Measurements from ENCODE around the gene CXCL8.
"Not testable (repeated sequence)": the region's sequence is repeated elsewhere in the genome, so short reads cannot be mapped to it uniquely, and the experiment has no call there.

Gene CXCL8

GRCh38 chr4:73744203-73744602 is 3.8 kb downstream of the CXCL8 start:
- DNase-seq: no peak

GRCh38 chr4:73750730-73751129 is 10.4 kb downstream of the CXCL8 start:
- DNase-seq: no peak

- no peak for DNase-seq
These were observed 10.8 kb downstream of the CXCL8 start for GRCh38 chr4:73751166-73751565.

GRCh38 chr4:73751830-73752229 is 11.5 kb downstream of the CXCL8 start:
- DNase-seq: no peak

GRCh38 chr4:73752424-73752823 is 12.1 kb downstream of the CXCL8 start:
- no peak for DNase-seq

GRCh38 chr4:73753215-73753614 is 12.8 kb downstream of the CXCL8 start:
- DNase-seq: no peak

- no peak for DNase-seq
These were observed 14.6 kb downstream of the CXCL8 start for GRCh38 chr4:73754934-73755333.

- DNase-seq: no peak
These were observed 19.0 kb downstream of the CXCL8 start for GRCh38 chr4:73759357-73759756.

- DNase-seq: no peak
These were observed 21.5 kb downstream of the CXCL8 start for GRCh38 chr4:73761856-73762255.

- no peak for DNase-seq
These were observed 22.0 kb downstream of the CXCL8 start for GRCh38 chr4:73762409-73762808.

GRCh38 chr4:73763877-73764276 is 23.5 kb downstream of the CXCL8 start:
- no peak for DNase-seq

GRCh38 chr4:73764513-73764912 is 24.1 kb downstream of the CXCL8 start:
- DNase-seq: no peak

- no peak for DNase-seq
These were observed 24.9 kb downstream of the CXCL8 start for GRCh38 chr4:73765296-73765695.

GRCh38 chr4:73770917-73771316 is 30.5 kb downstream of the CXCL8 start:
- no peak for DNase-seq

- DNase-seq: no peak
These were observed 32.0 kb downstream of the CXCL8 start for GRCh38 chr4:73772363-73772762.

- not testable (repeated sequence) for DNase-seq
These were observed 34.0 kb downstream of the CXCL8 start for GRCh38 chr4:73774406-73774805.

GRCh38 chr4:73776321-73776729 is 36.0 kb downstream of the CXCL8 start:
- DNase-seq: no peak

- no peak for DNase-seq
These were observed 37.2 kb downstream of the CXCL8 start for GRCh38 chr4:73777612-73778011.

GRCh38 chr4:73780243-73780642 is 39.9 kb downstream of the CXCL8 start:
- DNase-seq: no peak

GRCh38 chr4:73780834-73781233 is 40.5 kb downstream of the CXCL8 start:
- no peak for DNase-seq

- DNase-seq: no peak
These were observed 48.0 kb downstream of the CXCL8 start for GRCh38 chr4:73788411-73788810.

Data from stimulated activated naive CD4-positive, alpha-beta T cell (primary cell).